ENCODE measurements around the gene PDCD4.

The PDCD4 gene

DNA sequence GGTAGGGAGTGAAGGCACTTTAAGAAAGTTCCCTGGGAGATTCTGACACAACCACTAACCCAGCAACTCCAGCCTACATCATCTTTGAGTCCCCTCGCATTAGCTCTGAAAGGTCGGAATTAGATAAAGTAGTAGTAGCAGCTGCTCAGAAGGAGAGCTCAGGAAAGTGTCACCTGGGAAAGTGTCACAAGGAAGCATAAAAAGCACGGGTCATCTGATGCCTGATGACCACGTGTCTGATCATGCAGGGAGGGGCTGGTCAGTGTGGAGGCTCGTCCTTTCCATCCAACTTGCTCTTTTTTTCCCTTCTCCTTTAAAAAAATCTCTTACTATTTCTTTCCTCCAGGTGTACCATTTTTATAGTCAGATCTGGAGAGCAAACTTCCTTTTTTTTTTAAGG, 47.1 kb upstream of the PDCD4 start:
- Histone ChIP-seq H3K4me1 (ENCODE audit: insufficient read depth, poor library complexity, severe bottlenecking) (peaks cover 12% of the 10 kb centered on the region), H3K27ac (ENCODE audit: poor library complexity, severe bottlenecking) (no peak overlapping the region), H3K4me3 (ENCODE audit: severe bottlenecking) (no peak overlapping the region), H3K9me3 (ENCODE audit: severe bottlenecking) (no peaks in the 10 kb centered on the region), H3K36me3 (ENCODE audit: low read depth) (no peaks in the 10 kb centered on the region), H3K27me3 (ENCODE audit: insufficient read depth, poor library complexity, severe bottlenecking) (no peaks in the 10 kb centered on the region)
- ATAC-seq (ENCODE audit: low read depth) = no peak
- no peak for DNase-seq (ENCODE audit: low spot score)
- TF ChIP-seq CTCF (IDR thresholded peaks at IDR 0.05; ENCODE audit: poor library complexity, severe bottlenecking) = no peak

DNA sequence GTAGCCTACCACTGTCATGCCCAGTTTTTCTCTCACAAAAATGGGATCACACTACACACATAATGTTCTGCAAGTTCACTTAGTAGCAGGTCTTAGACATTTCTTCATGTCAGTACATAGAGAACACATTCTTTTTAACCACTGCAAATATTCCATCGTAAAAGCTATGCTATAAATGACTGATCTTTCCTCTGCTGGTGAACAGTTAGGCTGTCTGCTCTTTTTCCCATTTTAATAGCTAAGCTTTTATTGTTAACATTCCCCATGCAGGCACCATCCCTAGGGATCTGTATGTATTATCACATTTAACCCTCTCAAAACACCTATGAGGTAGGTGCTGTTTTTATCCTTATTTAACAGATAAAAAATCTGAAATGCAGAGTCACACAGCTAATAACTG, 46.2 kb upstream of the PDCD4 start:
- ATAC-seq (ENCODE audit: low read depth) = no peak
- H3K4me1 ChIP-seq (ENCODE audit: insufficient read depth, poor library complexity, severe bottlenecking) = peaks cover 12% of the 10 kb centered on the region

DNA sequence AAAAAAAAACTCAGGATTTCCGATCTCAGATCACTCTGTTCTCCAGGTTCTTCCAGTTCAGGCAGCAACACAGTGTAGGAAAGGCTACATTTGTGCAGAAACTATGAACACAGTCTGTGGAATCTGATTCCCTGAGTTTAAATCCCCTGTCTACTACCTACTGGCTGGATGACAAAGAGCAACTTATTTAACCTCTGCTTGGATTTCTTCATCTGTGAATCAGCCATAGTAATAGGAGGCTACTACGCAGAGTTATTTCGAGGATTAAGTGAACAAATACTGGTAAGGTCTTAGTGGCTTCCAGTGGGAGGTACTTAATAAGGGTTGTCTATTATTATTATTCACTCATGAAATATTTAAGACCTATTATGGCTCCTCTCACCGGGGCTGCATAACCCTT, 44.3 kb upstream of the PDCD4 start:
- H3K27me3 ChIP-seq (ENCODE audit: insufficient read depth, poor library complexity, severe bottlenecking) = no peaks in the 10 kb centered on the region
- TF ChIP-seq CTCF (IDR thresholded peaks at IDR 0.05; ENCODE audit: poor library complexity, severe bottlenecking) = no peak
- H3K36me3 ChIP-seq (ENCODE audit: low read depth) = no peaks in the 10 kb centered on the region
- no peak overlapping the region for H3K27ac ChIP-seq (ENCODE audit: poor library complexity, severe bottlenecking)
- H3K4me1 ChIP-seq (ENCODE audit: insufficient read depth, poor library complexity, severe bottlenecking) = peaks cover 12% of the 10 kb centered on the region
- DNase-seq (ENCODE audit: low spot score) = no peak
- H3K9me3 ChIP-seq (ENCODE audit: severe bottlenecking) = no peaks in the 10 kb centered on the region
- ATAC-seq (ENCODE audit: low read depth) = peak; percentile 89
- no peak overlapping the region for H3K4me3 ChIP-seq (ENCODE audit: severe bottlenecking)

More for the DNA sequence above, 46.2 kb upstream of the PDCD4 start:
- Histone ChIP-seq H3K9me3 (ENCODE audit: severe bottlenecking) (no peaks in the 10 kb centered on the region), H3K27me3 (ENCODE audit: insufficient read depth, poor library complexity, severe bottlenecking) (no peaks in the 10 kb centered on the region), H3K4me3 (ENCODE audit: severe bottlenecking) (no peak overlapping the region), H3K27ac (ENCODE audit: poor library complexity, severe bottlenecking) (no peak overlapping the region), H3K36me3 (ENCODE audit: low read depth) (no peaks in the 10 kb centered on the region)
- DNase-seq (ENCODE audit: low spot score) = no peak
- TF ChIP-seq CTCF (IDR thresholded peaks at IDR 0.05; ENCODE audit: poor library complexity, severe bottlenecking) = no peak

DNA sequence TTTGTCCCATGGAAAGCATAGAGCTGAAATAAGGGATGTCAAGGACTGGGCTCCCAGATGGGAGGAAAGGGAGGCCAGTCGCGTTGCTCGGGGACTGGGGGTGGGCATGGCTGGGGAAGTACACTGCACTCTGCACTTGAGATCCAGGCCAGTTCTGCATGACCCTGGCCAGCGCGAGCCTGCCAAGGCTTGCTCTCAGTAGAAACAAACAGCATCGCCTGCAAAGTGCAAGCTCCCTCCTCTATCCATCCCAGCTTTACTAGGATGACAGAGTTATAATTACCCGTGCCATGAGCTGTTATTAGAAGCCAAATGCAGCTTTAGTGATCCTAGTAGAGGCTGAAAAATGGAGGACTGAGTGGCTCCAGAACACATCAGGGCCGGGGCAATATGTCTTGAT, 43.9 kb upstream of the PDCD4 start:
- Histone ChIP-seq H3K36me3 (ENCODE audit: low read depth) (no peaks in the 10 kb centered on the region), H3K27ac (ENCODE audit: poor library complexity, severe bottlenecking) (no peak overlapping the region), H3K4me1 (ENCODE audit: insufficient read depth, poor library complexity, severe bottlenecking) (peaks cover 12% of the 10 kb centered on the region), H3K4me3 (ENCODE audit: severe bottlenecking) (no peak overlapping the region), H3K9me3 (ENCODE audit: severe bottlenecking) (no peaks in the 10 kb centered on the region), H3K27me3 (ENCODE audit: insufficient read depth, poor library complexity, severe bottlenecking) (no peaks in the 10 kb centered on the region)
- no peak for TF ChIP-seq CTCF (IDR thresholded peaks at IDR 0.05; ENCODE audit: poor library complexity, severe bottlenecking)
- ATAC-seq (ENCODE audit: low read depth) (peak; percentile 26), DNase-seq (ENCODE audit: low spot score) (no peak)

DNA sequence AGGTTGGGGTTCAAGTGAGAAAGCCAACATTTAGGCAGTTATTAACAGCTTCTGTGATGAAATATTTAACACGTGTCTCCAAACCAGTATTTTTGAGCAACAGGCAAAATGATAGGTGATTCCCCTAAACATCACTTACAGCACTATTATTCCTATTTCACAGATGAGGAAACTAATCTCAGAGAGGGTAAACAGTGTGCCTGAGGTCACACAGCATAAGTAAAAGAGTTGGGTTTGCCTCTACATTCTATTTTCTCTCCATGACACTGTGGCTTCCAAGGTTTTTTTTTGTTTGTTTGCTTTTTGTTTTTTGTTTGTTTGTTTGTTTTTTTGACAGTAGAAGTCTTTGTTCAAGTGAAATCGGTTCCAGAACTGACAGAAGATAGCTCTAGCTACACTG, 43.2 kb upstream of the PDCD4 start:
- no peaks in the 10 kb centered on the region for H3K9me3 ChIP-seq (ENCODE audit: severe bottlenecking)
- no peak overlapping the region for H3K27ac ChIP-seq (ENCODE audit: poor library complexity, severe bottlenecking)
- no peak overlapping the region for H3K4me3 ChIP-seq (ENCODE audit: severe bottlenecking)
- H3K36me3 ChIP-seq (ENCODE audit: low read depth) = no peaks in the 10 kb centered on the region
- no peak for TF ChIP-seq CTCF (IDR thresholded peaks at IDR 0.05; ENCODE audit: poor library complexity, severe bottlenecking)
- ATAC-seq (ENCODE audit: low read depth) (no peak), DNase-seq (ENCODE audit: low spot score) (no peak)
- no peaks in the 10 kb centered on the region for H3K27me3 ChIP-seq (ENCODE audit: insufficient read depth, poor library complexity, severe bottlenecking)
- peaks cover 12% of the 10 kb centered on the region for H3K4me1 ChIP-seq (ENCODE audit: insufficient read depth, poor library complexity, severe bottlenecking)

All from RWPE2 (cell line).